ENCODE measurements around the gene PDE11A. TPM values are rescaled to one million over a fixed set of nuclear protein-coding genes. Genes with fewer than 3 reads are reported as not detected.
A peak's percentile ranks its signal among the peaks of the same experiment; 100 is the strongest.

Gene PDE11A
- total and polyA plus RNA-seq, 2 of the 8 experiments (the other 6 are each of a cell fraction or from before 2014, with no cell fraction given): 0.19 to 0.23 TPM

- Histone ChIP-seq H4K20me1 (replicated peaks in 1 of 2; ENCODE audit: control insufficient read depth in 1 of 2, insufficient read depth in 2 of 2, low read length in 2 of 2) (no peaks in the 10 kb centered on the region), H3K4me1 (replicated peaks in 1 of 4; ENCODE audit: control insufficient read depth in 3 of 4, insufficient read depth in 4 of 4, low read length in 3 of 4) (no peaks in the 10 kb centered on the region), H3K4me2 (ENCODE audit: insufficient read depth in 1 of 2, low read depth in 2 of 2, low read length in 2 of 2) (no peak overlapping the region), H3K79me2 (ENCODE audit: control insufficient read depth in 1 of 2, insufficient read depth in 2 of 2, low read length in 2 of 2) (no peaks in the 10 kb centered on the region), H3K23me2 (ENCODE audit: low read depth, low read length) (no peaks in the 10 kb centered on the region), H4K91ac (replicated peaks; ENCODE audit: insufficient read length, low read length) (no peak overlapping the region), H3K27ac (ENCODE audit: low read depth, low read length) (no peak overlapping the region), H3K27me3 (replicated peaks in 1 of 4; ENCODE audit: control insufficient read depth in 3 of 4, extremely low read depth in 1 of 4, insufficient read depth in 3 of 4, low read length in 3 of 4) (no peaks in the 10 kb centered on the region), H2BK15ac (ENCODE audit: low read length) (no peak overlapping the region), H3K36me3 (ENCODE audit: control insufficient read depth in 2 of 4, insufficient read depth in 4 of 4, low read length in 3 of 4) (no peaks in the 10 kb centered on the region), H3K14ac (ENCODE audit: insufficient read length) (no peak overlapping the region), H4K8ac (ENCODE audit: extremely low read depth, insufficient read depth, low read length) (no peak overlapping the region), H3K79me1 (ENCODE audit: low read depth, low read length) (no peaks in the 10 kb centered on the region), H3K9ac (replicated peaks in 1 of 4; ENCODE audit: extremely low read depth in 1 of 4, low read depth in 3 of 4, low read length in 3 of 4) (no peak overlapping the region), H3K18ac (ENCODE audit: extremely low read depth, low read length) (no peak overlapping the region), H2BK12ac (ENCODE audit: low read depth, low read length) (no peak overlapping the region), H3K4me3 (ENCODE audit: extremely low read depth in 1 of 4, insufficient read depth in 2 of 4, low read depth in 3 of 4, low read length in 4 of 4) (no peak overlapping the region), H3K4ac (replicated peaks; ENCODE audit: insufficient read length, low read depth, low read length) (no peak overlapping the region), H2BK120ac (replicated peaks; ENCODE audit: low read depth, low read length) (no peak overlapping the region), H4K5ac (ENCODE audit: insufficient read length, low read depth, low read length) (no peak overlapping the region), H2BK5ac (ENCODE audit: low read depth, low read length) (no peak overlapping the region), H3K56ac (replicated peaks; ENCODE audit: insufficient read length, low read depth, low read length) (no peak overlapping the region), H2AFZ (ENCODE audit: low read length) (no peak overlapping the region), H3K23ac (ENCODE audit: insufficient read length) (no peak overlapping the region), H2BK20ac (ENCODE audit: low read length) (no peak overlapping the region), H3K9me3 (ENCODE audit: insufficient read depth in 2 of 2, low read depth in 1 of 2, low read length in 1 of 2) (peaks cover 12 to 16% of the 10 kb centered on the region in 2 experiments; a peak in 3 of 4 replicates), H2AK5ac (ENCODE audit: low read depth, low read length) (no peak overlapping the region)
- no peak for DNase-seq (ENCODE audit: low read depth in 1 of 2, low spot score in 2 of 2)
- no peak for FAIRE-seq
- ChIA-PET CTCF (ENCODE audit: partially characterized antibody) (interaction anchor here (1.2 to 1.7 kb wide), 4 partner anchors 11 to 76 kb away, joined by 3 to 6 read pairs (median 4); no protein-coding TSS in a partner anchor), POLR2A (ENCODE audit: partially characterized antibody) (no interaction called here)
- TF ChIP-seq KDM5A (IDR thresholded peaks at IDR 0.05; ENCODE audit: low read length): no peak
- no peak for TF ChIP-seq TBP (IDR thresholded peaks at IDR 0.05; ENCODE audit: low read depth, low read length)
- TF ChIP-seq NANOG (IDR thresholded peaks at IDR 0.05; ENCODE audit: insufficient read depth, low read depth, low read length, poor library complexity, severe bottlenecking): peak; percentile 45
- no peak for TF ChIP-seq TEAD4 (IDR thresholded peaks at IDR 0.05; ENCODE audit: low read depth, low read length)
- no peak for TF ChIP-seq CREB1 (IDR thresholded peaks at IDR 0.05)
- TF ChIP-seq SRF (IDR thresholded peaks at IDR 0.05; ENCODE audit: low read depth, low read length): no peak
- WGBS, 2 experiments (ENCODE audit: extremely low coverage in 1 of 2, insufficient coverage in 1 of 2, insufficient read length in 1 of 2, insufficient replicate concordance in 2 of 2, low coverage in 1 of 2, low lambda C conversion rate in 2 of 2, missing lambda C conversion rate in 1 of 2): 89% methylated on average over 1 of the region's 1 CpG; no CpG with 5 or more reads in 1 of the 2 experiments
These were observed 241.6 kb downstream of the PDE11A start for GRCh38 chr2:177830881-177831386.

All from H1 (cell line).